ENCODE results near the gene DDIT3.

The DDIT3 gene

DNA sequence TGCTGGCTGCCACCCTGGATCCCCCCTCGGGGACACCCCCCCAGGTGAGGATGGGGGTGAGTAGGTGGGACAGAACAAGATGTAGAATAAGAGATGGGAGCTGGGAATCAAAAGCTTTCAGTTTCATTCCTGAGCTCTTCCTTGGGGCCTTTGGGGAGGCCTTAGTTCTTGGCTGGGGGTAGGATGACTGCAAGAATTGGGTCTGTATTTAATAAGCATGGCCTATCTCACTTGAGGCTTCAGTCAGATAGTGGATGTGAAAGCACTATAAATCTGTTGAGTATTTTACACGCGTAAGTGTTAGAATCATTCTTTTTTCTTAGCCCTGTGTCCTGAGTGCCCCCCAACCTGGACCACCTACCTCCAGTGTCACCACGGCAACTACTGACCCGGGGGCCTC is 6.9 kb upstream of the DDIT3 start:
- peaks cover 9 to 26% (median 26%) of the 10 kb centered on the region in 5 donors for H3K4me1 ChIP-seq (ENCODE audit: control insufficient read depth in 5 of 5, insufficient read depth in 5 of 5, low read length in 5 of 5)

DNA sequence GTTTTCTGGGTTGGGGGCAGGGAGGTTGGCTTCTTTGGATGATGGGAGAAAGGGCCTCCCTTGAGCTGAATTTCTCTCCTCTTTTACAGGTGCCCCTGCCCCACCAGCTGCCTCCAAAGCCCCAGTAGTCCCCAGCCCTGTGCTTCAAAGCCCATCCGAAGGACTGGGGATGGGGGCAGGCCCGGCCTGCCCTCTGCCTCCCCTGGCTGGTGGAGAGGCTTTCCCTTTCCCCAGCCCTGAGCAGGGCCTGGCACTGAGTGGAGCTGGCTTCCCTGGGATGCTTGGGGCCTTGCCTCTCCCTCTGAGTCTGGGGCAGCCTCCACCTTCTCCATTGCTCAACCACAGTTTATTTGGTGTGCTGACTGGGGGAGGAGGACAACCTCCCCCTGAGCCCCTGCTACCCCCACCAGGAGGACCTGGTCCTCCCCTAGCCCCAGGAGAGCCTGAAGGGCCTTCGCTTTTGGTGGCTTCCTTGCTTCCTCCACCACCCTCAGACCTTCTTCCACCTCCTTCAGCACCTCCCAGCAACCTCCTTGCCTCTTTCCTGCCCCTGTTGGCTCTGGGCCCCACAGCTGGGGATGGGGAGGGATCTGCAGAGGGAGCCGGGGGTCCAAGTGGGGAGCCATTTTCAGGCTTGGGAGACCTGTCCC is 6.3 kb upstream of the DDIT3 start:
- no peak overlapping the region for H3K27ac ChIP-seq (ENCODE audit: low read depth, low read length)
- no peaks in the 10 kb centered on the region for H3K27me3 ChIP-seq (ENCODE audit: control insufficient read depth in 5 of 5, insufficient read depth in 4 of 5, low read length in 5 of 5)
- H3K36me3 ChIP-seq (ENCODE audit: control insufficient read depth in 5 of 5, insufficient read depth in 5 of 5, low read length in 5 of 5) = peaks cover 4 to 75% (median 73%) of the 10 kb centered on the region in 5 donors
- no peaks in the 10 kb centered on the region for H3K9me3 ChIP-seq (ENCODE audit: control insufficient read depth in 5 of 5, low read length in 5 of 5)
- H3K9ac ChIP-seq (ENCODE audit: low read length in 5 of 5) = peak overlapping the region in 2 of 5 donors; percentile 10 to 19
- H3K4me1 ChIP-seq (ENCODE audit: control insufficient read depth in 5 of 5, insufficient read depth in 5 of 5, low read length in 5 of 5) = peaks cover 10 to 32% (median 32%) of the 10 kb centered on the region in 5 donors
- H3K4me3 ChIP-seq (ENCODE audit: low read depth in 1 of 5, low read length in 5 of 5) = no peak overlapping the region

More for the DNA sequence above, 6.9 kb upstream of the DDIT3 start:
- H3K4me3 ChIP-seq (ENCODE audit: low read depth in 1 of 5, low read length in 5 of 5) = no peak overlapping the region
- peak overlapping the region in 1 of 5 donors; percentile 6 for H3K9ac ChIP-seq (ENCODE audit: low read length in 5 of 5)
- no peaks in the 10 kb centered on the region for H3K9me3 ChIP-seq (ENCODE audit: control insufficient read depth in 5 of 5, low read length in 5 of 5)
- H3K27me3 ChIP-seq (ENCODE audit: control insufficient read depth in 5 of 5, insufficient read depth in 4 of 5, low read length in 5 of 5) = no peaks in the 10 kb centered on the region
- H3K36me3 ChIP-seq (ENCODE audit: control insufficient read depth in 5 of 5, insufficient read depth in 5 of 5, low read length in 5 of 5) = peaks cover 4 to 81% (median 79%) of the 10 kb centered on the region in 5 donors
- no peak overlapping the region for H3K27ac ChIP-seq (ENCODE audit: low read depth, low read length)

- peaks cover 13 to 40% (median 40%) of the 10 kb centered on the region in 5 donors for H3K4me1 ChIP-seq (ENCODE audit: control insufficient read depth in 5 of 5, insufficient read depth in 5 of 5, low read length in 5 of 5)
- H3K27me3 ChIP-seq (ENCODE audit: control insufficient read depth in 5 of 5, insufficient read depth in 4 of 5, low read length in 5 of 5) = no peaks in the 10 kb centered on the region
- H3K27ac ChIP-seq (ENCODE audit: low read depth, low read length) = no peak overlapping the region
- H3K36me3 ChIP-seq (ENCODE audit: control insufficient read depth in 5 of 5, insufficient read depth in 5 of 5, low read length in 5 of 5) = peaks cover 4 to 68% (median 66%) of the 10 kb centered on the region in 5 donors
- no peak overlapping the region for H3K4me3 ChIP-seq (ENCODE audit: low read depth in 1 of 5, low read length in 5 of 5)
- H3K9ac ChIP-seq (ENCODE audit: low read length in 5 of 5) = peak overlapping the region in 3 of 5 donors; percentile 6 to 19 (median 10)
- H3K9me3 ChIP-seq (ENCODE audit: control insufficient read depth in 5 of 5, low read length in 5 of 5) = no peaks in the 10 kb centered on the region
Observed at GRCh38 chr12:57525615-57526383, 5.5 kb upstream of the DDIT3 start.

GRCh38 chr12:57524814-57525614 is 4.7 kb upstream of the DDIT3 start:
- peaks cover 15 to 43% (median 41%) of the 10 kb centered on the region in 5 donors for H3K4me1 ChIP-seq (ENCODE audit: control insufficient read depth in 5 of 5, insufficient read depth in 5 of 5, low read length in 5 of 5)
- no peaks in the 10 kb centered on the region for H3K9me3 ChIP-seq (ENCODE audit: control insufficient read depth in 5 of 5, low read length in 5 of 5)
- H3K27ac ChIP-seq (ENCODE audit: low read depth, low read length) = peak overlapping the region; percentile 93
- peak overlapping the region in 3 of 5 donors; percentile 6 to 45 (median 41) for H3K9ac ChIP-seq (ENCODE audit: low read length in 5 of 5)
- H3K4me3 ChIP-seq (ENCODE audit: low read depth in 1 of 5, low read length in 5 of 5) = peak overlapping the region in 2 of 5 donors; percentile 3 to 97
- peaks cover 0 to 60% (median 58%) of the 10 kb centered on the region in 5 donors for H3K36me3 ChIP-seq (ENCODE audit: control insufficient read depth in 5 of 5, insufficient read depth in 5 of 5, low read length in 5 of 5)
- H3K27me3 ChIP-seq (ENCODE audit: control insufficient read depth in 5 of 5, insufficient read depth in 4 of 5, low read length in 5 of 5) = no peaks in the 10 kb centered on the region

DNA sequence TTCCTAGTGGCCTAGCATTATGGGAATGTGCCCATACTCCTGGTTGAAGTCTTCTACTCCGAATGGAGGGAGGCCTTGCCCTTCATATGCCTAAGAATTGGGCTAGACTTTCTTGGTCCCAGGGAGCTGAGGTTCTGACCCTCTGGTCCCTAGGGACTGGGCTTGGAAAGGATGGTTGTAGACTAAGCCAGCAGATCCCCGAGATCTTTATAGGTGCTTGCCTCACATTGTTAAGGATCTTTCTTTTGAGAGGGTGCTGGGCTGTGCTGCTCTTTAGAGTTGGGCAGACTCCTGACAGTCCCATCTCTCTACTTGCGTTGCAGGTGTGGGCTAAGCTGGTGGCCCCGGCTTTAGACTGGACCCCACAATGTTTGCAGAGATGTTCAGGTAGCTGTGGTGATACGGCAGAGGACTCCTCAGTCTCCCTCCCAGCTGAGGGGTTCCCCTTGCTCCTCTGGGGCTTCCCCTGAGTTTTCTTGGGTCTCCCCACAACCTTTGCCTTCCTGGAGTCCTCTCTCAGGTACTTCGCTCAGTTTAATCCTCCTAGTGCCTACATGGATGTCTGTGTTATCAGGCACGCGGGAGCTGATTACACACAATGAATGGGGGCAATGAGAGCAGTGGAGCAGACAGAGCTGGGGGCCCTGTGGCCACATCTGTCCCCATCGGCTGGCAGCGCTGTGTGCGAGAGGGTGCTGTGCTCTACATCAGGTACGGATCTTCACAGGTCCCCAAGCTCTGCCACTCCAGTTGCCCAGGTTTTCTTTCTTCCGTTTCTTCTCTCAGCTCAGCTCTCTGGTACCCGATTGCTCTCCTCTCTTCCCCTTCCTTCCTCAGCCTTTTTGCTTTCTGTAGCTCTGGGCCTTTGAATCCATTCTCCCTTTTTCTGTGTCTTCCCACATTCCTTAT is 3.6 kb upstream of the DDIT3 start:
- peak overlapping the region; percentile 70 to 97 (median 82) for H3K4me3 ChIP-seq (ENCODE audit: low read depth in 1 of 5, low read length in 5 of 5)
- peaks cover 19 to 54% (median 50%) of the 10 kb centered on the region in 5 donors for H3K4me1 ChIP-seq (ENCODE audit: control insufficient read depth in 5 of 5, insufficient read depth in 5 of 5, low read length in 5 of 5)
- H3K9me3 ChIP-seq (ENCODE audit: control insufficient read depth in 5 of 5, low read length in 5 of 5) = no peaks in the 10 kb centered on the region
- peak overlapping the region; percentile 93 for H3K27ac ChIP-seq (ENCODE audit: low read depth, low read length)
- peak overlapping the region; percentile 75 to 91 (median 83) for H3K9ac ChIP-seq (ENCODE audit: low read length in 5 of 5)
- no peaks in the 10 kb centered on the region for H3K27me3 ChIP-seq (ENCODE audit: control insufficient read depth in 5 of 5, insufficient read depth in 4 of 5, low read length in 5 of 5)
- peaks cover 0 to 50% (median 49%) of the 10 kb centered on the region in 5 donors for H3K36me3 ChIP-seq (ENCODE audit: control insufficient read depth in 5 of 5, insufficient read depth in 5 of 5, low read length in 5 of 5)

DNA sequence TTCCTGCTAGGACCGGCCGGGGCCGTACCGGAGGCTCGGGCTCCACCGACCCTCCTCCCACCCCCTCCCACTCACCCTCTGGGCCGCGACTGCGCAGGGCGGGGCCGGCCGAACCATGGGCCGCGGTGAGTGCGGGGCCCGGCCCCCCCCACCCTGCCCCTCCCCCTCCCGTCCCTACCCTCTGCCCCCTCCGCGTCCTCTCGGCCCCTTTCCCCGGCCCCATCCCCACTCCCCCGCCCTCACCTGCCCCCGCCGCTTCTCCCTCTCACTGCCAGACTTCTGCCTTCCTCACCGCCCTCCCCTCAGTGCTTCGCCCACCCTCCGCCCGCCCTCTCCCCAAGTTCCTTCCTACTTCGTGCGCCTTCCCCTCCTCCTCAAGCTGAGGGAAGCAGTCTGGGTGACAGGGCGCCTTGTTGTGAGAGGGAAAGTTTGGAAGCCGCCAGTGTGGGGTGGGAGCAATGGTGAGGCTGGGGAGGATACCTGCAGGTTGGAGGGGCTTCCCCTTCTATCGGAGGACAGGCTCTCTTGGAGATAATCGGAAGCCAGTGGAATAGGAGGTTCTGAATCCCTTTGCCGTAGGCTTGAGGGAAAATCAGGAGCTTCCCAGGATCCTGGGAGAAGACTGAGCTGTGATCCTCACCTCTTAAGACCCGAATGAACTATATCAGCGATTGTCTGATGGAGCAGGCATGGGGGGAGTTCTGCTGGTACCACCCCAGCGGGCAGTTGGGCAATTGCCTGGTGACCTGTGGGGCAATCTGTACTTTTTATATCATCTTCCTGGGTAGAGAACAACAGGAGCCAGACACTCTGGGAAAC is 2.8 kb upstream of the DDIT3 start:
- peak overlapping the region; percentile 70 to 97 (median 82) for H3K4me3 ChIP-seq (ENCODE audit: low read depth in 1 of 5, low read length in 5 of 5)
- peak overlapping the region; percentile 75 to 91 (median 83) for H3K9ac ChIP-seq (ENCODE audit: low read length in 5 of 5)
- peaks cover 23 to 62% (median 59%) of the 10 kb centered on the region in 5 donors for H3K4me1 ChIP-seq (ENCODE audit: control insufficient read depth in 5 of 5, insufficient read depth in 5 of 5, low read length in 5 of 5)
- no peaks in the 10 kb centered on the region for H3K27me3 ChIP-seq (ENCODE audit: control insufficient read depth in 5 of 5, insufficient read depth in 4 of 5, low read length in 5 of 5)
- H3K9me3 ChIP-seq (ENCODE audit: control insufficient read depth in 5 of 5, low read length in 5 of 5) = no peaks in the 10 kb centered on the region
- peaks cover 0 to 41% (median 40%) of the 10 kb centered on the region in 5 donors for H3K36me3 ChIP-seq (ENCODE audit: control insufficient read depth in 5 of 5, insufficient read depth in 5 of 5, low read length in 5 of 5)
- peak overlapping the region; percentile 93 for H3K27ac ChIP-seq (ENCODE audit: low read depth, low read length)

DNA sequence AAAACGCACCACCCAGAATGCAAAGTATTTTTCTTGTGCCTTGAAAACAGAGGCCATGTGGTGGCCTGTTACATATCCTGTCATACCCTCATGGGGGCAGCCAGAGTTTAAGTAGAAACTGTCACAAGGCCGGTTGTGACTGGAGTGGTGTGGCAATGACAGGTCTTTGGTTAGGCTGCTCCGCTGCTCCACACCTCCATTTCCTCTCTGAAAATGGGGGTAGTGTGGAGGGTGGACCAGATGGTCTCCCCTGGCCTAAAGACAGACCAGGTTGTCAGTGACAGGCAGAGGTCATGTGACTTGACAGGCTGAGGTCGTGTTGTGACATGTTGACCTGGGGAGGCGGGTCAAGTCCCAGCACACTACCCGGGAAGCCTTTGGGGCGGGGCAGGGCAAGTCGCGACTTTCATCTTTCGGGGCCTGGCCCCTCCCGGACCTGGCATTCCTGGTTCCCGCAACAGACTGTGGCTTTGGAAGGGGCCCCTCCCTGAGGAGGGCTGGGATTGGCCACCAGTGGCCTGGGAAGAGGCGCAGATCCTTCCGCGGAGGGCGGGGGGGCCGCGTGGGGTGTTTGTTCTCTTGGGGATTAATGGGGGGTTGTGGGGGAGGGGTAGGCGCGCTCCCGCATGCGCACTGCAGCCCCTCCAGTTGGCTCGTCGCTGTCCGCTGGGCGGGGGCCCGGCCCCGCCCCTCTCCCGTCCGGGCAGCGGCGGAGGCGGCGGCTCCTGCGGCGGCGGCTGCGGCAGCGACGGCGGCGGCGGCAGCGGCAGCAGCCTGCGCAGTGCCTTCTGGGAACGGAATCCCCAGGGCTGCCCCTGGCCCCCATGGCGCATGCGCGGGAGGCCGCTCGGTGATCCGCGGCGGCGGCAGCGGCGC is 1.9 kb upstream of the DDIT3 start, which contains the start of gene MBD6:
MBD6 (plus strand) TSS at position 814 of the 876 bp plus-strand sequence. CDS start 1,480 bp downstream, outside the sequence.
- peaks cover 0 to 39% (median 36%) of the 10 kb centered on the region in 5 donors for H3K36me3 ChIP-seq (ENCODE audit: control insufficient read depth in 5 of 5, insufficient read depth in 5 of 5, low read length in 5 of 5)
- no peaks in the 10 kb centered on the region for H3K9me3 ChIP-seq (ENCODE audit: control insufficient read depth in 5 of 5, low read length in 5 of 5)
- peak within 1 kb of the TSS; percentile 75 to 92 (median 87) for H3K9ac ChIP-seq (ENCODE audit: low read length in 5 of 5)
- H3K4me1 ChIP-seq (ENCODE audit: control insufficient read depth in 5 of 5, insufficient read depth in 5 of 5, low read length in 5 of 5) = peaks cover 25 to 71% (median 67%) of the 10 kb centered on the region in 5 donors
- H3K27ac ChIP-seq (ENCODE audit: low read depth, low read length) = peak within 1 kb of the TSS; percentile 99
- peak within 1 kb of the TSS; percentile 70 to 97 (median 82) for H3K4me3 ChIP-seq (ENCODE audit: low read depth in 1 of 5, low read length in 5 of 5)
- no peaks in the 10 kb centered on the region for H3K27me3 ChIP-seq (ENCODE audit: control insufficient read depth in 5 of 5, insufficient read depth in 4 of 5, low read length in 5 of 5)

- H3K4me1 ChIP-seq (ENCODE audit: control insufficient read depth in 5 of 5, insufficient read depth in 5 of 5, low read length in 5 of 5) = peaks cover 25 to 74% (median 70%) of the 10 kb centered on the region in 5 donors
- H3K4me3 ChIP-seq (ENCODE audit: low read depth in 1 of 5, low read length in 5 of 5) = peak overlapping the region; percentile 60 to 85 (median 69)
- H3K36me3 ChIP-seq (ENCODE audit: control insufficient read depth in 5 of 5, insufficient read depth in 5 of 5, low read length in 5 of 5) = peaks cover 0 to 39% (median 36%) of the 10 kb centered on the region in 5 donors
- no peaks in the 10 kb centered on the region for H3K27me3 ChIP-seq (ENCODE audit: control insufficient read depth in 5 of 5, insufficient read depth in 4 of 5, low read length in 5 of 5)
- H3K27ac ChIP-seq (ENCODE audit: low read depth, low read length) = peak overlapping the region; percentile 99
- no peaks in the 10 kb centered on the region for H3K9me3 ChIP-seq (ENCODE audit: control insufficient read depth in 5 of 5, low read length in 5 of 5)
- peak overlapping the region; percentile 66 to 92 (median 87) for H3K9ac ChIP-seq (ENCODE audit: low read length in 5 of 5)
Observed at GRCh38 chr12:57521525-57522010, 1.3 kb upstream of the DDIT3 start.
